Measurements from ENCODE around the gene ACAT2.
"Not testable (repeated sequence)": the region's sequence is repeated elsewhere in the genome, so short reads cannot be mapped to it uniquely, and the experiment has no call there.

DNA sequence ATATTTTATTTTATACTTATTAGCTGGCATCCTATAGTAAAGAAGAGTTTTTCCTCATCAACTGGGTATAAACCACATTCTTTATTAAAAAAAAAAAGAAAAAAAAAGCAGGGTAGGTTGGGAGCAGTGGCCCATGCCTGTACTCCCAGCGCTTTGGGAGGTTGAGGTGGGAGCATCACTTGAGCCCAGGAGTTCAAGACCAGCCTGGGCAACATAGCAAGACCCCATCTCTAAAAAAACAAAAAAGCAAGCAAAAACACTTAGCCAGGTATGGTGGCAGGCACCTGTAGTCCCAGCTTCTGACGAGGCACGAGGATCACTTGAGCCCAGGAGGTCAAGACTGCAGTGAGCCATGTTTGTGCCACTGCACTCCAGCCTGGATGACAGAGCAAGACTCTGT is 39.9 kb upstream of the ACAT2 start:
- not testable (repeated sequence) for TF ChIP-seq CTCF, POLR2A (IDR thresholded peaks at IDR 0.05)

All from body of pancreas (tissue), 4 donors.